ENCODE results near the gene BACE1.
A peak's percentile ranks its signal among the peaks of the same experiment; 100 is the strongest.

The BACE1 gene

DNA sequence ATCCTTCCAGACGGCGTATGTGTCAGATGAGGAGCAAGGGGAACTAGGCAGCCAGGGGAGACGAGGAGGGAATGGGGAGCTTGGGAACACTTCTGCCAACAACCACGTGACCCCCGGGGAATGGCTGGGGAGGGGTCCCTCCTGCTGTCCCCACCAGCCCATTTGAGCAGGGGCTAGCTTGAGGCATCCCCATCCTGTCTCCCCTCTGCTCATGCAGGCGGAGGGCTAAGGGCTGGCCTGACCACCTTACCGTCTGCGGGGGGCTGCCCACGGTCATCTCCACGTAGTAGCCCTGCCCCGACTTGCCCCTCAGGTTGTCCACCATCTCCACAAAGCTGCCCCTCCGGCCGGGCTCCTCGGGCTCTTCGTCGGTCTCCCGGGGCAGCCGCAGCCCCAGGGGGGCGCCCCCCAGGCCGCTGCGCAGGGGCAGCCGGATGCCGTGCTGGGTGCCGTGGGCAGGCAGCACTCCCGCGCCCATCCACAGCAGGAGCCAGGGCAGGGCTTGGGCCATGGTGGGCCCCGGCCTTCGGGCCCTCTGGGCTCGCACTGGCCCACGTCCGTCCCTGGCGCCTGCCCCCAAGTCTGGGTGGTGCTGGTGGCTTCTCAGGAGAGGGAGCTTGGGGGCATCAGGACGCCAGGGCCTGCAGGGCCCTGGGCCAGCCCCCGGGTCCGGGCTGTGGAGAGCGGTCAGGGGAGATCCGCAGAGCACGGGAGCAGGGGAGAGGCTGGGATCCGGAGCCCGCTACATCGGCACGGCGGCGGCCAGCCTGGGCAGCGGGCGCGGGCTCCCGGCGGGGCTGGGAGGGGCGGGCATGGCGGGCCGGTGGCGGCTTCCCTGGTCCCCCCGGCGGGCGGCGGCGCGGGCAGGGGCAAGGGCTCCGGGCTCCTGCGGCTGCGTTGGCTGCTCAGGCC lies 515 bp downstream of the BACE1 start:
- Mint-ChIP-seq H3K27ac (peak overlapping the region; percentile 77), H3K4me3 (peak overlapping the region; percentile 65), H3K9me3 (no peaks in the 10 kb centered on the region), H3K36me3 (no peaks in the 10 kb centered on the region), H3K4me1 (peaks cover 6% of the 10 kb centered on the region)
- ATAC-seq (peak; percentile 85), DNase-seq (ENCODE audit: low spot score in 2 of 2) (peak; percentile 10 to 58)

DNA sequence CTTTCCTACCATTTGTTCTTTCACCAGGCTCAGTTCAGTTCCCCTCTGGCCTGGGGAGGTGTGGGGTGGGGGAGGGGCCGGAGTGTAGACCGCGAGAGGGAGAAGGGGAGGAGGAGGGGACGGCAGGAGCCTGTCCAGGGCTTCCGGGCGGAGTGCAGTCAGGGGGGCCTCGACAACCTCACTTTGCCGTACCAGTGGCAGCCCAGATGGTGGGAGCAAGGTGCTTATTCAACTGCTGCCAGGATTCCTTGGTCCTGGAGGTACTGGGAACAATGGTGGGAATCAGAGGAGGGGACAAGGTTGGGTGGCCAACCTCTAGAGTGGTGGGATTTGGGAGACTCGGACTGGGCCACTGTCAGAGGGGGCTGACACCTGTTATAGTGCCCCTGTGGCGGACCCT lies 1.2 kb downstream of the BACE1 start:
- Mint-ChIP-seq H3K36me3 (no peaks in the 10 kb centered on the region), H3K4me1 (peaks cover 6% of the 10 kb centered on the region), H3K27ac (peak overlapping the region; percentile 8), H3K9me3 (no peaks in the 10 kb centered on the region), H3K4me3 (peak overlapping the region; percentile 65)
- DNase-seq (ENCODE audit: low spot score in 2 of 2) (no peak), ATAC-seq (no peak)

DNA sequence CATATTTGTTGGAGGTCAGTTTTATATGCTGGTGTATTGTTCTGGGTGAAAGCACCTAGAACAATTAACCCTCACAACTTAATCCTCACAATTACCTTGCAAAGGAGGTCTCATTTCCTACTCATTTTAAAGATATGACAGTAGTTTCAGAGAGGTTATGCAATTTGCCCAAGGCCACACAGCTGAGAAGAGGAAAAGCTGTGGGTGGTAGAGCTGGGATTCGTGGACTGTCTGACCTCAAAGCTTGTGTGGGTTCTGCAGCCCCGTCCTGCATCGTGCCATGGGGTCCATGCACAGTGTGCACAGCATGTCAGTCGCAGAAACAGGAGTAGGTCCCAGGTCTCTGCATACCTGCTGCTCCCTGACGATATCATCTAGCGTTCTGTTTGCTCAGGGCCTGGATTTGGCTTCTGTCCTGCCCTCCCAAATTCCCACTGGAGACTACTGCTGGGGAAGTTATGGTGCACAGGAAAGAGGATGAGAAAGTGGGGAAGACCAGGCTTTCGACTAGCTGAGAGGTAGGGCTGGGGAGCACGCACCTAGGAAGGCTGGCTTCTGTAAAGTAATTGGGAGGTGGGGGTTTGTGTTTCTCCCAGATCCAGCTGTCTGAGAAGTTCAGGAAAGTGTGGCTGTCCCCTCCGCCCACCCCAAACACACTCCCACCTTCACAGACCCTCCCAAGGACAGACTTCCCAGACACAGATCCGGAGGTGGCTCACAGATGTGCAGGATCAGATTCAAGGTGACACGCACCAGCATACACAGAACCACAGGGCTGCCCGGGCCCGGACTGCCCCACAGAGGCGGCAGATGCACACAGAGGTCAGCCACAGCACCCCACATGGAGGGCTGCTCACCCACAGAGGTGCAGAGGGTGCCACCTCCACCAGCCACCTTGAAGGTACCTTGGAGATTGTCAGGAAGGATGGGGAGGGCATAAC lies 2.0 kb downstream of the BACE1 start:
- H3K9me3 Mint-ChIP-seq: no peaks in the 10 kb centered on the region
- H3K27ac Mint-ChIP-seq: no peak overlapping the region
- DNase-seq (ENCODE audit: low spot score in 2 of 2): no peak
- ATAC-seq: no peak
- H3K4me3 Mint-ChIP-seq: peak overlapping the region; percentile 65
- no peaks in the 10 kb centered on the region for H3K36me3 Mint-ChIP-seq
- peaks cover 6% of the 10 kb centered on the region for H3K4me1 Mint-ChIP-seq

DNA sequence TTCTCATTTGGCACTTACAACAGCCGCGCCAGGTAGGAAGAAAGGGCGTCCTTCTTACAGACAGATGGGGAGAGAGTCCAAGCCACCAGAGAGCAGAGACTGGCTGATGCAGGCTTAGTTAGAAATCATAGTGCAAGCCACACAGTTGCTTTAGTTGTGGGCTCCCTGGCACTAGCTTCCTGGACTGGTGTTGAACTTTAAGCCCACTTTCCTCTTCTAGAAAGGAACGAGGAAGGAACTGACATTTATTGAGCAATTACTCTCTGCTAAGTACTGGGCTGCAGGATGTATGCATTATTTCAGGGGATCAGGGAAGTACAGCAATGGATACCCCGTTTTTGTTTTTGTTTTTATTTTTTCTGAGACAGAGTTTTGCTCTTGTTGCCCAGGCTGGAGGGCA lies 3.0 kb downstream of the BACE1 start:
- DNase-seq (ENCODE audit: low spot score in 2 of 2): no peak
- no peaks in the 10 kb centered on the region for H3K9me3 Mint-ChIP-seq
- H3K36me3 Mint-ChIP-seq: no peaks in the 10 kb centered on the region
- H3K4me3 Mint-ChIP-seq: no peak overlapping the region
- ATAC-seq: no peak
- peaks cover 6% of the 10 kb centered on the region for H3K4me1 Mint-ChIP-seq
- H3K27ac Mint-ChIP-seq: no peak overlapping the region

DNA sequence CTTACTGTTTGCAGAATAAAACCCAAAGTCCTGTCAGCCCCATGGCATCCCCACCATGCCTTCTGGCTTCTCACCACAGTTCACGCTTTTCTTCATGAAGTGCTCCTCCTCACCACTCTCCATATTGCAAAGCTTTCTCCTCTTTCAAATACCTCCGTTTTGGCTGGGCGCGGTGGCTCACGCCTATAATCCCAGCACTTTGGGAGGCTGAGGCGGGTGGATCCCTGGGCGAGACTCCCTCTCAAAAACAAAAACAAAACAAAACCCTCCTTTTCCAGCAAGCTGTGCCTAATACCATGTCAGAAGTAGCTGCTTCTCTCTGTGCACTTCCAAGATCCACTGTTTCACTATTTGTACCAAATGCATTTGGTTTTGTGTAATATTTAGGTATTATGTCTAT lies 6.7 kb downstream of the BACE1 start:
- DNase-seq (ENCODE audit: low spot score in 2 of 2): no peak
- no peak for ATAC-seq

DNA sequence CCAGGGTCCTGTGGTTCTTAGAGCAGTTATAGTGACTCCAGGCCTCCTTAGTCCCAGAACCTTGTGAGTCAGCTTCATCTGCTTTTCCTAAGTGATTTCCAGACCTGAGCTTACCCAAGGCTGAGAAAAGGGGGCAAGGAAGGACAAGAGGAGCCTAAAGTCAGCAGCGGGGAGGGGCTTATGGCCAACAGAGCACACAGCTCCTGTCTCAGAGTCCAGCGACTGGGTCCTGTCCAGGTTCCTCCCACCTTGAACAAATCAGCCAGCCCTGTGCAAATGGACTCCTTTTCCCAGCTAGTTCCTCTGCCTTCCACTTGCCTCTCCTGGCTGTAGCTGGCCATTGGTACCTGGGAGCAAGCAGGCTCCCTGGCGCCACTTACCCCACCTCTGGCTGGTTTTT lies 10.9 kb downstream of the BACE1 start:
- H3K9me3 Mint-ChIP-seq: no peaks in the 10 kb centered on the region

More for the DNA sequence above, 6.7 kb downstream of the BACE1 start:
- no peaks in the 10 kb centered on the region for H3K4me1 Mint-ChIP-seq
- no peak overlapping the region for H3K27ac Mint-ChIP-seq
- no peaks in the 10 kb centered on the region for H3K36me3 Mint-ChIP-seq
- no peak overlapping the region for H3K4me3 Mint-ChIP-seq
- H3K9me3 Mint-ChIP-seq: no peaks in the 10 kb centered on the region

DNA sequence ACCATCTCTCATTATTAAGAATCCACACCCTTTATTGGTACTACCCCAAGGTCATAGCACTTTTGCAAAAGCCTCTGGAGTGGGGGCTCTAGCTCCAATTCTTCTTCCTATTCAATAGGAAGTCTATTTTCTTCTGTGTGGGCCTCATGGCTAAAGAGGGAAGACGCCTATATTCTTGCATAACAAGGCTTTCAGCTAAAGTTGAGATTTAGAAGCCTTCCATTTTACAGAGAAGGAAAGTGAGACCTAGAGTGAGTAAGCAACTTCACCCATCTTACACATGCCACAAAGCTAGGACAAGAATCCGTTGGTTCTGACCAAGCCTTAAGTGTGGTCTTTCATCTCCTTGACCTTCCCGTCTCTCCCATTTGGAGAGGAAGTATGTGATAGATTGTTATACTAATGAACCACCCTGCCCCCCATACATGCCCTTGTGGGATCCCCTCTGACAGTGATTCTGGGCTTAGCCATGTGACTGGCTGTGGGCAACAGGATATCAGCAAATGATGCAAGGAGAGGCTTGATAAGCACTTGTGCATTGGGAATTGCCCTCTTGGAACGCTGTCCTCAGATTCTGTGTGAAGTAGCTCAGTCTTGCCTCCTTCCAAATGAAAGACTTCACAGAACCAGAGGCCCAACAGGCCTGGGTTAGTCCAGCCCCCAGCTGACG lies 12.3 kb downstream of the BACE1 start:
- Mint-ChIP-seq H3K4me3 (no peak overlapping the region), H3K4me1 (peaks cover 6% of the 10 kb centered on the region), H3K9me3 (no peaks in the 10 kb centered on the region), H3K36me3 (no peaks in the 10 kb centered on the region), H3K27ac (no peak overlapping the region)
- DNase-seq (ENCODE audit: low spot score in 2 of 2) (no peak), ATAC-seq (no peak)

More for the DNA sequence above, 10.9 kb downstream of the BACE1 start:
- H3K4me1 Mint-ChIP-seq: peaks cover 6% of the 10 kb centered on the region
- DNase-seq (ENCODE audit: low spot score in 2 of 2) (no peak), ATAC-seq (no peak)
- H3K27ac Mint-ChIP-seq: no peak overlapping the region
- H3K36me3 Mint-ChIP-seq: no peaks in the 10 kb centered on the region
- H3K4me3 Mint-ChIP-seq: no peak overlapping the region

DNA sequence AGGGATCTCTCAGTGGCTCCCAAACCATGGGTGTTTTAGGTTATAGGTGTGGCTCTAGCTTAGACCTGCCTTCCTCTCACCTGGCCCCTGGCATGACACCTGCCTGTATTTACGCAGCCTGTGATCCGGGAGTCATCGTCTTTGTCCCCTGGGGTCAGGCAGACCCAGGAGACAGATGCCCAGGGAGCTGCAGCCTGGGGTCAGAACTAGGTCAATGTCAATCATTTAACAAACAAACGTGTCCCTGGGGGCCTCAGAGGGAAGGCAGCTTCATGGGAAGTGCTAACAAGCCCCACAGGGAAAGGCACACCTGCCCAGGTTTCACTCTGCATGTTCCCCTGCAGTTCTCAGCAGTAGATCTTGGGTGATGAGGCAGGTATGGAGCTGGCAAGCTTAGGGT lies 13.0 kb downstream of the BACE1 start:
- Mint-ChIP-seq H3K4me3 (no peak overlapping the region), H3K36me3 (no peaks in the 10 kb centered on the region), H3K27ac (no peak overlapping the region), H3K9me3 (no peaks in the 10 kb centered on the region), H3K4me1 (peaks cover 6% of the 10 kb centered on the region)
- ATAC-seq (no peak), DNase-seq (ENCODE audit: low spot score in 2 of 2) (no peak)

DNA sequence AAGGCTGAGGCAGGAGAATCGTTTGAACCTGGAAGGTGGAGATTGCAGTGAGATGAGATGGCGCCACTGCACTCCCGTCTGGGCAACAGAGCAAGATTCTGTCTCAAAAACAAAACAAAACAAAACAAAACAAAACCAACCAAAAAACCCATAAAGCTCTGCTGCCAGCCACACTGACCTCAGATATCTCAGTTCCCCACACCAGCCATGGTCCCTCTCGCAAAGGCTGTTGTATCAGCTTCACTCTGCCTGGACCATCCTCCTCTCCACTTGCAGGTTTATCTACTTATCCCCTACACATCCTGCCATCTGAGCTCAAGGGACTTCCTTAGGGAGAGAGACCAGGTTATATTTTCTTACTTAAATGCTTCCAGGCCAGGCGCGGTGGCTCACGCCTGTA lies 13.8 kb downstream of the BACE1 start:
- peaks cover 6% of the 10 kb centered on the region for H3K4me1 Mint-ChIP-seq
- no peak overlapping the region for H3K4me3 Mint-ChIP-seq
- no peak for DNase-seq (ENCODE audit: low spot score in 2 of 2)
- H3K9me3 Mint-ChIP-seq: no peaks in the 10 kb centered on the region
- ATAC-seq: no peak
- no peak overlapping the region for H3K27ac Mint-ChIP-seq
- H3K36me3 Mint-ChIP-seq: no peaks in the 10 kb centered on the region

DNA sequence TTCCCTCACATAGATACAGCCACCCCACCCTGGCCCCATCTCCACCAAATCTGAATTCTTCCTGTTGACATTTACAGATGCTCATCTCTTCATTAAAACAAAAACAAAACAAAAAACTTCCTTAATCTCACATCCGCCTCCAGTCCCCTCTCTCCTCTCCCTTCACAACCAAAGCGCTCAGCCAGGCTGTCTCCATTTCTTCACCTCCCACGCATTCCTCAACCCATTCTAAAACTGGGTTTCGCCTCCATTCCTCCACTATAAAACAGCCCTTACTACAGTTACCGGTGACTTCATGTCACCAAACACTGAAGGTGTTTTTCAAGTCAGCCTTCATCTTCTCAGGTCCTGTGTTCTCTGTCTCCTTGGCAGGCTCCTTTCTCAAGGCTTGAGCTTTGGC lies 15.3 kb downstream of the BACE1 start:
- ATAC-seq: no peak
- no peaks in the 10 kb centered on the region for H3K36me3 Mint-ChIP-seq
- no peaks in the 10 kb centered on the region for H3K9me3 Mint-ChIP-seq
- DNase-seq (ENCODE audit: low spot score in 2 of 2): no peak
- no peak overlapping the region for H3K27ac Mint-ChIP-seq
- H3K4me1 Mint-ChIP-seq: peaks cover 6% of the 10 kb centered on the region
- H3K4me3 Mint-ChIP-seq: no peak overlapping the region

DNA sequence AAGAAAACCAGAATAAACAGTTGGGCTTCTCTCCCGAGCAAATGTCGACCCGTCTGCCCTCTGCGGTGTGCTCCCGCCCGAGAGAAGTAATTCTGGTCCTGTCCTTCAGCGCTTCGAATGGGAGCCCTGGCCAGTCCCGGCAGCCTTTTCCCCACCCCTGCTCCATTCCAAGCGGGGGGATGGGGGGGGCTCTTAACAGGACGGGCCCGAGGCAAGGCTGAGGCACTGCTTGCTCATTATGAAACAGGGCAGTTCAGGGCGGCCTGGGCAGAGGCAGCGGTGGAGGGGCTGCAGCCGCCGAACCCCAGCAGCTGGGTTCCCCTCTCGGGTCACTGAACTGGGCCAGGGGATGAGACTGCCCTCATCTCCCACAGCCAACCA lies 15.8 kb downstream of the BACE1 start:
- no peaks in the 10 kb centered on the region for H3K36me3 Mint-ChIP-seq
- peaks cover 6% of the 10 kb centered on the region for H3K4me1 Mint-ChIP-seq
- H3K9me3 Mint-ChIP-seq: no peaks in the 10 kb centered on the region
- no peak overlapping the region for H3K4me3 Mint-ChIP-seq
- ATAC-seq: no peak
- no peak overlapping the region for H3K27ac Mint-ChIP-seq
- DNase-seq (ENCODE audit: low spot score in 2 of 2): no peak

DNA sequence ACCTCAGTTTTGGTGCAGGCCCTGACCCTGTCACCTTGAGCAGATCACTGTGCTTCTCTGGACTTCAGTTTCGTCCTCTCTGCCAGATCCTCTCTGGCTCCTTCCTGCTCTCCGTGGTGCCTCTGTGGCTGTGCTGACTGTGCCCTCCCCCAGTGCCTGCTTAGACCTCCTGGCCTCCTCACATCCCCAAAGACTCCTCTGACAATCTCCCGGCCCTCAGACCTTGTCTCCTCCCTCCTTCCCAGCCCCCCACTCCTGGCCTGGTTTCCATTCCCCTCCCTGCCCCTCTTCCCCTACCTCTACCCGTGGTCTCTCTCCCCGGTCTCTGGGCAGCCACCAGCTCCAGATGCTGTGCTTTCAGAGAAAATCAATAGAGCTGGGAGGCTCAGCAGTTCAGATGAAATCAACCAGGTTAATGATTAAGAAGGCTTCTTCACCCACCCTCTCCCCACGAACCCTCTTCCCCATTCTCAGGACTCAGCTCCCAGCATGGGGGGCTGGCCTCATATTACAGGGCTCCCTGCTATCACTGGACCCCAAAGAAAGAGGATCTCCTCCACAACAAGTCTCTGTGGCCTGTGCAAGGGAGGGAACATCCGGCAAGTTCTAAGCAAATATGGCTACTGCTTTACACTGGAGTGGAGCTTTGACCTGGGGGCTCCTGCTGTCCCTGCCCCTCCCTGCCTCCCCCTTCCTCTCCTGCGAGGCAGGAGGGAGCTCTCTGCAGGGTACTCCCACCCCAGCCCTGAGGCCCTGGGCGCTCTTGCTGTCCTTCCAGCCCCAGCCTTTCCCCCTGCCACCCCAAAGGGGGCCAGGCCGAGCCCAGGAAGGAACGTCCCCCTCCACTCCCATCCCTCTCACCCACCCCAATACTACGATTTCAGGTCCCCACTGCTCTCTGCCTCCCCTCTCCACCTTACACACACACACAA lies 16.4 kb downstream of the BACE1 start:
- no peaks in the 10 kb centered on the region for H3K36me3 Mint-ChIP-seq
- H3K4me1 Mint-ChIP-seq: peaks cover 6% of the 10 kb centered on the region
- H3K9me3 Mint-ChIP-seq: no peaks in the 10 kb centered on the region
- no peak overlapping the region for H3K4me3 Mint-ChIP-seq
- DNase-seq (ENCODE audit: low spot score in 2 of 2) (no peak), ATAC-seq (no peak)
- H3K27ac Mint-ChIP-seq: peak overlapping the region; percentile 9

DNA sequence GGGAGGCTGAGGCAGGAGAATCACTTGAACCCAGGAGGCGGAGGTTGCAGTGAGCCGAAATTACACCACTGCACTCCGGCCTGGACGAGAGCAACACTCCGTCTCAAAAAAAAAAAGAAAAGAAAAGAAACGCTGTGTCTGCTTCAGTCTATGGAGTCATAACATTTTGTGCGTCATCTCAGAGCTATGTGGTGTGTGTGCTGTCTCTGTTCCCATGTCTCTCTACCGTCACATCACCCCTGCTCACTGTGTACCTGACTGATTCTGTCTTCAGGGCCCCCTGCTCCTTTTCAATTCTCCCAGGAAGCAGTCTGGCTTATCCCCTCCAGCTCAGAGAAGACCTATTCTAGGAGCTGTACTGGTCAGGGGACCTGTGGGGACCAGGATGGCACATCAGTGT lies 17.9 kb downstream of the BACE1 start:
- Mint-ChIP-seq H3K4me3 (no peak overlapping the region), H3K4me1 (peaks cover 6% of the 10 kb centered on the region)
- no peak for ATAC-seq

DNA sequence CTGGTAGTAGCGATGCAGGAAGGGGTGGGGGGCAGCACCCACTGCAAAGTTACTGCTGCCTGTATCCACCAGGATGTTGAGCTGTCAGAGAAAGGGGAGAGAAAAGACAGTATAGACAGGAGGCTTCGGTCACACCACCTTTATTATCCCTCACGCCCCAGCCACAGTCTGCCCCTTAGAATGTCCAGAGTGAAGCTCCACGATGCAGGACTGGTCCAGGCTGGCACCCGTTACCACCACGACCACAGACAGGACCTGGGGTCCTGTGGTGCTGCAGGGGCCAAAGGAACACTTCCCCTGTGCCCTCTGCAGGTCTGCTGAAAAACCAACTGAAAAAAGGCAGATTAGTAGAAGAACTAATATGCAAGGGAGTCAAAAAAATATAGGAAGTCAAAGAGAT lies 19.2 kb downstream of the BACE1 start:
- Mint-ChIP-seq H3K27ac (peak overlapping the region; percentile 11), H3K36me3 (no peaks in the 10 kb centered on the region), H3K9me3 (no peaks in the 10 kb centered on the region), H3K4me3 (no peak overlapping the region), H3K4me1 (peaks cover 6% of the 10 kb centered on the region)
- DNase-seq (ENCODE audit: low spot score in 2 of 2) (no peak), ATAC-seq (no peak)

More for the DNA sequence above, 17.9 kb downstream of the BACE1 start:
- Mint-ChIP-seq H3K36me3 (no peaks in the 10 kb centered on the region), H3K9me3 (no peaks in the 10 kb centered on the region), H3K27ac (no peak overlapping the region)
- DNase-seq (ENCODE audit: low spot score in 2 of 2): no peak
